Adrenal gland (tissue), 12 donors: Measurements from ENCODE around the gene SDK2. TPM values are rescaled to one million over a fixed set of nuclear protein-coding genes. Genes with fewer than 3 reads are reported as not detected.

Source experiments
- DNase-seq, 7 donors: peaks; one replicate each; pipeline ENCODE4 v3.0.0-alpha.2; 2019 to 2020
- H3K27ac ChIP-seq, 5 donors: fragments of 200-600 bp; sonication (generic) in 4 of 5; 1 replicate in 3 of 5; 2 replicates in 2 of 5; pipeline versions ENCODE4 v1.5.1 to v1.8.0; 2016 to 2020; ENCODE audit warnings: mild to moderate bottlenecking in 1 of 5
- H3K27me3 ChIP-seq: fragments of 200-600 bp; 2 replicates; pipeline ENCODE4 v1.8.0; 2021
- H3K36me3 ChIP-seq, 2 donors: fragments of 200-600 bp; replicated peaks in 1 of 2; 1 replicate in 1 of 2; 2 replicates in 1 of 2; pipeline versions ENCODE4 v1.5.1 to v1.8.0; 2018 to 2022
- H3K4me1 ChIP-seq, 2 donors: fragments of 200-600 bp; replicated peaks in 1 of 2; 1 replicate in 1 of 2; 2 replicates in 1 of 2; pipeline versions ENCODE4 v1.5.1 to v1.8.0; 2018 to 2021
- H3K4me3 ChIP-seq, 4 donors: fragments of 200-600 bp; sonication (generic) in 3 of 4; one replicate each; pipeline ENCODE4 v1.5.1; 2016 to 2018
- H3K9me3 ChIP-seq, 3 donors: fragments of 200-600 bp; sonication (generic) in 1 of 3; replicated peaks in 1 of 3; 1 replicate in 2 of 3; 2 replicates in 1 of 3; pipeline versions ENCODE4 v1.5.1 to v1.8.0; 2016 to 2021
- CTCF ChIP-seq, 6 experiments: fragments of 450-650 bp in 4 of 6; fragments of 200-600 bp in 2 of 6; sonication (generic) in 1 of 6; IDR thresholded peaks; 1 replicate in 5 of 6; 2 replicates in 1 of 6; pipeline versions ENCODE4 v1.5.1 to v1.8.0; 2016 to 2021; ENCODE audit warnings: antibody characterized with exemption in 6 of 6, mild to moderate bottlenecking in 2 of 6, moderate library complexity in 1 of 6
- POLR2A ChIP-seq, 2 donors: fragments of 450-650 bp; IDR thresholded peaks; one replicate each; pipeline ENCODE4 v1.6.1; 2017; ENCODE audit warnings: antibody characterized with exemption in 2 of 2, mild to moderate bottlenecking in 2 of 2, moderate library complexity in 1 of 2
- WGBS, 4 donors: extraction: QIAGEN DNeasy Blood & Tissue Kit in 2 of 4; methylation state at CpG; one replicate each; pipeline versions ENCODE4 v1.1.5 to v1.1.7; 2013 to 2017; 5-methylcytosine and 5-hydroxymethylcytosine counted together
- intact Hi-C, 2 donors: fragments of 100-400 bp; cut with DNase I; formaldehyde crosslinking; loops; one replicate each; pipeline versions ENCODE4 v1.14.1 to v1.15.0; 2022 to 2023
- polyA plus RNA-seq, 3 donors: library from polyadenylated mRNA; stranded (reverse); fragments of 200-250 nt in 2 of 3; fragments of 350-450 nt in 1 of 3; fragmentation: Illumina TruSeq in 1 of 3; extraction: RNeasy Lipid Tissue Mini Kit (QIAGEN cat#74804) in 1 of 3; gene quantifications; one replicate each; pipeline ENCODE4 v1.2.3, GENCODE V29; 2013 to 2014
- total RNA-seq, 9 donors: library from RNA; depleted of rRNA in 4 of 9; stranded (reverse); fragments of >200 nt in 4 of 9; fragments of 120-200 nt in 1 of 9; fragmentation: NEBNext Ultra II Directional in 1 of 9; extraction: Animal tissue kit (Norgen Biotek cat#: 25700) in 1 of 9; gene quantifications; one replicate each; pipeline versions ENCODE4 v1.1.0 to v1.2.4, GENCODE V29; 2013 to 2023
- donor health status: healthy with polysubstance abuse.
- donor health status: Bipolar disorder and iron deficiency.
- donor health status: DM: yes; HTN: yes; CAD: no.
- donor health status: DM: no; HTN: no; CAD: no.
- donor health status: DM: no; HTN: no; CAD: no.
- donor health status: DM: yes; HTN: yes; CAD: no.

Gene SDK2
- total and polyA plus RNA-seq, 12 donors: 0.27 to 2.1 (median 0.84) TPM

- intact Hi-C loops: loop anchor here (5.0 to 10.0 kb wide), 4 partner anchors 282 to 747 kb away; no protein-coding TSS in a partner anchor
- no peaks in the 10 kb centered on the region for H3K4me1 ChIP-seq
- no peak for TF ChIP-seq CTCF (IDR thresholded peaks at IDR 0.05)
- no peak for TF ChIP-seq POLR2A (IDR thresholded peaks at IDR 0.05)
- H3K9me3 ChIP-seq: no peaks in the 10 kb centered on the region
- H3K36me3 ChIP-seq: no peaks in the 10 kb centered on the region
- no peaks in the 10 kb centered on the region for H3K27me3 ChIP-seq
- 65 to 83% (median 73%) methylated on average over 9 of the region's 9 CpGs for WGBS, 4 donors
- no peak for DNase-seq
- no peak overlapping the region for H3K27ac ChIP-seq
- no peak overlapping the region for H3K4me3 ChIP-seq
Observed at GRCh38 chr17:73430165-73430680, 214.0 kb downstream of the SDK2 start.

DNA sequence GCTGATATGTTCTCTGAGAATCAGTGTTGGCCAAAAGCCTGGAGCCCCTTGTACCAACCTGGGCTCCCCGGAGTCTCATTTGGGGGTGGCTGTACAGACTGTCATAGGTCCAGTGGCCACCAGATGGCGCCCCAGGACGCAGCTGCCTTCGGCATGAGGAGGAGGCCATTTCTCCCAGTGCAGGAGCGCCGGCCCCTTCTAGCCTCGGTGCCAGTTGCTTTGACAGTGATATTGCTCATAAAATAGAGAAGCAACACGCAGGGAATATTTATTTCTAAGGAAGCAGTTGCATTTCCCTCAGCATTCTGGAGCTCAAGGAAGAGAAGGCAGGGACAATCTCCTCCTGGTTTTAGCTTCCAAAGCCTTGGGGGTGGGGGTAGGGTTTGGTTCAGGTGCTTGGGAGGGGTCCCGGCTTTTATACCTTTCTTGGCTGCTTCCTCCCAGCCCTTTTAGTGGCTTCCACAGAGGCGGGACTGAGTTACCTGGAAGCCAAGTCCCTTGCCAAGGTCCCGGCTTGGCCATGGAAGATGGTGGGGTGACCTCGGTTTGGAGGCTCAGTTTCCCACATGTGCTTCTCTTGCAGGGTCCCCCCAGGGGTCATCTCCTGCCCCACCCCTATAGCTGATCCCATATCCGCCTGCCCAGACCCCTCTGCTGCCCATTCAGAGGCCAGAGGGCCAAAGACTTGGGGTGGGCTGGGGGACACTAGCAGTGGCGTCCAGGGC, 214.6 kb downstream of the SDK2 start:
- intact Hi-C loops: loop anchor here (5.0 to 10.0 kb wide), 4 partner anchors 283 to 748 kb away; no protein-coding TSS in a partner anchor
- Histone ChIP-seq H3K27ac (no peak overlapping the region), H3K27me3 (no peaks in the 10 kb centered on the region), H3K4me1 (no peaks in the 10 kb centered on the region), H3K4me3 (no peak overlapping the region), H3K9me3 (no peaks in the 10 kb centered on the region), H3K36me3 (no peaks in the 10 kb centered on the region)
- TF ChIP-seq POLR2A (IDR thresholded peaks at IDR 0.05) (no peak), CTCF (IDR thresholded peaks at IDR 0.05) (peak; percentile 90 to 98 (median 94))
- DNase-seq: peak; percentile 83 to 93 (median 89)
- WGBS, 4 donors: 26 to 46% (median 32%) methylated on average over 2 to 14 of the region's 14 CpGs

GRCh38 chr17:73427198-73427597, 217.0 kb downstream of the SDK2 start:
- no peak for DNase-seq
- H3K4me3 ChIP-seq: no peak overlapping the region
- no peaks in the 10 kb centered on the region for H3K4me1 ChIP-seq
- no peaks in the 10 kb centered on the region for H3K27me3 ChIP-seq
- intact Hi-C loops: loop anchor here in 1 of 2 donors (5.0 kb wide), 1 partner anchor 285 kb away; no protein-coding TSS in a partner anchor
- H3K36me3 ChIP-seq: no peaks in the 10 kb centered on the region
- TF ChIP-seq POLR2A (IDR thresholded peaks at IDR 0.05) (no peak), CTCF (IDR thresholded peaks at IDR 0.05) (no peak)
- no peaks in the 10 kb centered on the region for H3K9me3 ChIP-seq
- H3K27ac ChIP-seq: no peak overlapping the region

GRCh38 chr17:73424571-73424970, 219.7 kb downstream of the SDK2 start:
- WGBS, 4 donors: 64 to 75% (median 67%) methylated on average over 6 of the region's 6 CpGs
- DNase-seq: no peak
- TF ChIP-seq POLR2A (IDR thresholded peaks at IDR 0.05) (no peak), CTCF (IDR thresholded peaks at IDR 0.05) (no peak)
- Histone ChIP-seq H3K27ac (no peak overlapping the region), H3K4me3 (no peak overlapping the region), H3K9me3 (no peaks in the 10 kb centered on the region), H3K4me1 (no peaks in the 10 kb centered on the region), H3K27me3 (no peaks in the 10 kb centered on the region), H3K36me3 (no peaks in the 10 kb centered on the region)
- intact Hi-C loops: no loop called here
